Hepatocyte (in vitro differentiated cells): ENCODE data around the gene SNAPC2.

Experiments
- EZH2 ChIP-seq: fragments of 200-600 bp; sonication (generic); IDR thresholded peaks from 2 replicates; pipeline ENCODE4 v1.6.1; 2016; ENCODE audit warnings: antibody characterized with exemption, mild to moderate bottlenecking, borderline replicate concordance
- EZH2phosphoT487 ChIP-seq: fragments of 200-600 bp; sonication (generic); IDR thresholded peaks from one replicate; pipeline ENCODE4 v1.6.1; 2018; ENCODE audit warnings: antibody characterized with exemption, mild to moderate bottlenecking, low read depth, moderate library complexity; ENCODE audit not compliant: unreplicated experiment, severe bottlenecking
- TF ChIP-seq, protein P1 (sequence below): fragments of 200-600 bp; sonication (generic); IDR thresholded peaks from 2 replicates; pipeline ENCODE4 v1.5.1; 2016; ENCODE audit warnings: antibody characterized with exemption, mild to moderate bottlenecking; ENCODE audit not compliant: poor library complexity

DNA sequence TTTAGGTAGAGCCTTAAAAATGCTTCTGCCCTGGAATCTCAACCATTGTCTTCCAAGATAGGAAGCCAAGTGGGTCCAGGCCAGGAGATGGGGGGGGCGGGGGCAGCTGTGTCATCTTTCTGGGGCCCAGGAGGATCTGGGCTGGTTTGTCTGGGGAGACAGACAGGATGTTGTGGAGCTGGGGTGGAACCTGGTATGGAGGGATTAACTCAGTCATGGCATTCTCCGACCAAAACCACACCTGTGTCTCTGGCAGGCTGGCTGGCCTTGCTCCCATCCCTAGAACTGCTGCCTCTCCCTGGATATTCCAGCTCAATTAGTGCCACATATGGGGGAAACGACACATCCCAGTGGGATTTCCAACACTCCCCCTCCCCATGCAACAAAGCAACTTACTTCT, 19.2 kb upstream of the SNAPC2 start:
- no peak for TF ChIP-seq EZH2
- TF ChIP-seq, protein P1, sequence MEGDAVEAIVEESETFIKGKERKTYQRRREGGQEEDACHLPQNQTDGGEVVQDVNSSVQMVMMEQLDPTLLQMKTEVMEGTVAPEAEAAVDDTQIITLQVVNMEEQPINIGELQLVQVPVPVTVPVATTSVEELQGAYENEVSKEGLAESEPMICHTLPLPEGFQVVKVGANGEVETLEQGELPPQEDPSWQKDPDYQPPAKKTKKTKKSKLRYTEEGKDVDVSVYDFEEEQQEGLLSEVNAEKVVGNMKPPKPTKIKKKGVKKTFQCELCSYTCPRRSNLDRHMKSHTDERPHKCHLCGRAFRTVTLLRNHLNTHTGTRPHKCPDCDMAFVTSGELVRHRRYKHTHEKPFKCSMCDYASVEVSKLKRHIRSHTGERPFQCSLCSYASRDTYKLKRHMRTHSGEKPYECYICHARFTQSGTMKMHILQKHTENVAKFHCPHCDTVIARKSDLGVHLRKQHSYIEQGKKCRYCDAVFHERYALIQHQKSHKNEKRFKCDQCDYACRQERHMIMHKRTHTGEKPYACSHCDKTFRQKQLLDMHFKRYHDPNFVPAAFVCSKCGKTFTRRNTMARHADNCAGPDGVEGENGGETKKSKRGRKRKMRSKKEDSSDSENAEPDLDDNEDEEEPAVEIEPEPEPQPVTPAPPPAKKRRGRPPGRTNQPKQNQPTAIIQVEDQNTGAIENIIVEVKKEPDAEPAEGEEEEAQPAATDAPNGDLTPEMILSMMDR: no peak
- TF ChIP-seq EZH2phosphoT487: no peak
